Endothelial cell of umbilical vein (primary cell): Measurements from ENCODE around the gene CERK. TPM values are rescaled to one million over a fixed set of nuclear protein-coding genes. Genes with fewer than 3 reads are reported as not detected.

ENCODE experiments used
- BruUV-seq: library from RNA; stranded (reverse); fragments of 400-500 nt; replicated peaks from 2 replicates; lab custom pipeline; 2021; lab: Mats Ljungman, UMichigan
- CTCF ChIA-PET: fragments of 300-600, 350-600 bp; sonication (Branson Sonifier 250); formaldehyde crosslinking; loops from one replicate; lab custom pipeline; 2021; ENCODE audit warnings: antibody characterized with exemption, inconsistent platforms; lab: Charles Lee
- POLR2A ChIA-PET: fragments of 300-600, 350-600 bp; sonication (Branson Sonifier 250); formaldehyde crosslinking; loops from one replicate; lab custom pipeline; 2021; ENCODE audit warnings: antibody characterized with exemption, inconsistent platforms; lab: Charles Lee
- DNase-seq: peaks from one replicate; pipeline ENCODE4 v3.0.0-alpha.2; 2011; ENCODE audit warnings: low read depth, low spot score
- FAIRE-seq: peaks from 2 replicates; lab custom pipeline; 2011; peaks lifted over from hg19 to GRCh38; lab: Jason Lieb, UNC
- H2AFZ ChIP-seq: 2 replicates; pipeline ENCODE4 v1.6.0; 2012; ENCODE audit warnings: low read depth, low read length, control low read depth, inconsistent platforms
- H3K27ac ChIP-seq: 2 replicates; pipeline ENCODE4 v1.5.1; 2011; ENCODE audit warnings: low read depth, mild to moderate bottlenecking, control low read depth, low read length, moderate library complexity; ENCODE audit not compliant: insufficient read depth
- H3K27me3 ChIP-seq, 2 experiments: 2 replicates each; pipeline versions ENCODE4 v1.6.0 to v1.6.1; 2011; ENCODE audit warnings: low read length in 2 of 2, mixed read lengths in 1 of 2; ENCODE audit not compliant: control insufficient read depth in 2 of 2, insufficient read depth in 2 of 2
- H3K36me3 ChIP-seq, 2 experiments: 2 replicates in 1 of 2; 3 replicates in 1 of 2; pipeline ENCODE4 v1.5.1; 2011; ENCODE audit warnings: low read length in 2 of 2, mild to moderate bottlenecking in 1 of 2, moderate library complexity in 1 of 2; ENCODE audit not compliant: control insufficient read depth in 2 of 2, insufficient read depth in 2 of 2; ENCODE audit errors: extremely low read depth in 1 of 2
- H3K4me1 ChIP-seq: 3 replicates; pipeline ENCODE4 v1.5.1; 2011; ENCODE audit warnings: mild to moderate bottlenecking, low read length; ENCODE audit not compliant: control insufficient read depth, insufficient read depth; ENCODE audit errors: extremely low read depth
- H3K4me2 ChIP-seq: 2 replicates; pipeline ENCODE4 v1.6.1; 2011; ENCODE audit warnings: low read length, control low read depth, mixed read lengths; ENCODE audit not compliant: insufficient read depth
- H3K4me3 ChIP-seq, 3 experiments: fragments of 200-600 bp in 1 of 3; sonication (generic), shearing (Covaris generic) in 1 of 3; replicated peaks in 1 of 3; 2 replicates each; pipeline ENCODE4 v1.5.1; 2011 to 2016; ENCODE audit warnings: control low read depth in 3 of 3, low read length in 3 of 3, mild to moderate bottlenecking in 2 of 3, inconsistent platforms in 1 of 3, low read depth in 1 of 3, moderate library complexity in 1 of 3; ENCODE audit not compliant: insufficient read depth in 1 of 3
- H3K79me2 ChIP-seq: 2 replicates; pipeline ENCODE4 v1.6.0; 2012; ENCODE audit warnings: low read length, inconsistent platforms; ENCODE audit not compliant: control insufficient read depth, insufficient read depth
- H3K9ac ChIP-seq: replicated peaks from 2 replicates; pipeline ENCODE3; 2011; ENCODE audit warnings: low read length, control low read depth; ENCODE audit not compliant: insufficient read depth; ENCODE audit errors: extremely low read depth
- H3K9me1 ChIP-seq: replicated peaks from 3 replicates; pipeline ENCODE4 v1.6.0; 2011; ENCODE audit warnings: mild to moderate bottlenecking, low read length; ENCODE audit not compliant: control insufficient read depth, insufficient read depth; ENCODE audit errors: extremely low read depth
- H3K9me3 ChIP-seq: replicated peaks from 2 replicates; pipeline ENCODE4 v1.5.1; 2012; ENCODE audit warnings: low read length, inconsistent platforms; ENCODE audit not compliant: control insufficient read depth, insufficient read depth
- H4K20me1 ChIP-seq: replicated peaks from 2 replicates; pipeline ENCODE3; 2011; ENCODE audit warnings: mild to moderate bottlenecking, low read length; ENCODE audit not compliant: control insufficient read depth, insufficient read depth; ENCODE audit errors: extremely low read depth
- EZH2 ChIP-seq: IDR thresholded peaks from 2 replicates; pipeline ENCODE4 v1.6.1; 2012; ENCODE audit warnings: borderline replicate concordance, low read depth, mild to moderate bottlenecking, moderate library complexity, low read length, inconsistent platforms; ENCODE audit not compliant: severe bottlenecking
- FOS ChIP-seq: IDR thresholded peaks from 2 replicates; pipeline ENCODE4 v1.6.1; 2011; ENCODE audit warnings: mild to moderate bottlenecking, low read length, moderate library complexity, borderline replicate concordance; ENCODE audit not compliant: insufficient read depth
- GATA2 ChIP-seq: IDR thresholded peaks from 2 replicates; pipeline ENCODE4 v1.7.0; 2011; ENCODE audit warnings: low read depth, mild to moderate bottlenecking, moderate library complexity, mixed read lengths, low read length; ENCODE audit not compliant: insufficient read length, insufficient read depth
- JUN ChIP-seq: IDR thresholded peaks from 2 replicates; pipeline ENCODE4 v1.6.1; 2011; ENCODE audit warnings: borderline replicate concordance, low read depth; ENCODE audit not compliant: insufficient read length, insufficient read depth
- MYC ChIP-seq: IDR thresholded peaks from one replicate; pipeline ENCODE4 v1.6.1; 2011; ENCODE audit warnings: mild to moderate bottlenecking, low read depth, low read length
- POLR2A ChIP-seq: IDR thresholded peaks from 2 replicates; pipeline ENCODE4 v1.6.1; 2012; ENCODE audit warnings: low read depth, mild to moderate bottlenecking, control low read depth, low read length
- POLR2AphosphoS5 ChIP-seq: IDR thresholded peaks from 2 replicates; pipeline ENCODE4 v1.6.1; 2012; ENCODE audit warnings: low read depth, mild to moderate bottlenecking, control low read depth, low read length, moderate library complexity; ENCODE audit not compliant: insufficient read depth
- dilution Hi-C: fragments of 300-500 bp; cut with MboI; formaldehyde crosslinking; loops from one replicate; pipeline ENCODE4 v1.15.0; 2019; ENCODE audit warnings: low sequenced_read_pairs; ENCODE audit not compliant: extremely low pct_ligation_motif_present
- intact Hi-C: fragments of 100-400 bp; cut with micrococcal nuclease; formaldehyde crosslinking; loops from one replicate; pipeline ENCODE4 v1.10.0; 2022
- polyA plus RNA-seq, 4 experiments: library from polyadenylated mRNA; depleted of rRNA in 3 of 4; stranded (reverse) in 3 of 4; unstranded in 1 of 4; fragments of >200 nt; gene quantifications; 2 replicates each; pipeline versions ENCODE4 v1.2.1 to v1.2.3, GENCODE V29; 2011 to 2012; ENCODE audit warnings: missing spikeins in 1 of 4
- total RNA-seq: library from RNA; stranded (reverse); gene quantifications from 2 replicates; pipeline ENCODE4 v1.2.3, GENCODE V29; 2021
- TF ChIP-seq, protein P1 (sequence below): IDR thresholded peaks from 2 replicates; pipeline ENCODE4 v1.6.1; 2011; ENCODE audit not compliant: insufficient read depth, insufficient read length
- TF ChIP-seq, protein P2 (sequence below), 2 donors: IDR thresholded peaks; 1 replicate in 1 of 2; 2 replicates in 1 of 2; pipeline ENCODE4 v1.5.1; 2011; ENCODE audit warnings: low read length in 2 of 2, mild to moderate bottlenecking in 2 of 2, moderate library complexity in 2 of 2, control low read depth in 1 of 2, inconsistent platforms in 1 of 2, low read depth in 1 of 2; ENCODE audit not compliant: insufficient read depth in 1 of 2; ENCODE audit errors: extremely low read depth in 1 of 2

The CERK gene
- total and polyA plus RNA-seq, 2 donors (not counting 3 experiments of a cell fraction or from before 2014, with no cell fraction given) = 61.1 to 88.0 TPM

DNA sequence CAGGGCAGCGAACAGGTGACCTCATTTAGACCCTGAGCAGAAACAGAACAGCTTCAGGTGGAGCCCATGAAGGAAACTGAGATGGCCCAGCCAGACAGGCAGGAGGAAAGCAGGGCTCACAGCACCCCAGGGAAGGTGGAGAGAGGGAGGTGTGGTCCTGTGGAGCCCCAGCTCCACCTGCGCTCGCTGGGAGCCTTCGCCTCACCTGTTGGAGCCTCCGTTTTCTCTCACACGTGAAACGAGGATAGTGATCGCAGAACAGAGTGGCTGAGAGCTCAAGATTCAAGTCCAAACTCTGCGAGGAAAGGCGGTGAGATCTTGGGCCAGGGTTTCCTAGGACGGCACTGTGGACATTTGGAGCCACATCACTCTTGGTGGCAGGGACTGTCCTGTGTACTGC lies 8.6 kb upstream of the CERK start:
- no TSS peak for BruUV-seq
- POLR2A ChIA-PET = no interaction called here
- no peak for TF ChIP-seq FOS
- TF ChIP-seq GATA2 = no peak
- no peak for TF ChIP-seq EZH2
- Histone ChIP-seq H3K4me3 (no peak overlapping the region), H3K4me2 (no peak overlapping the region), H3K27me3 (no peaks in the 10 kb centered on the region), H3K4me1 (peaks cover 31% of the 10 kb centered on the region), H3K36me3 (no peaks in the 10 kb centered on the region), H3K9ac (no peak overlapping the region), H4K20me1 (no peaks in the 10 kb centered on the region), H3K9me1 (no peaks in the 10 kb centered on the region), H3K9me3 (no peaks in the 10 kb centered on the region), H3K27ac (no peak overlapping the region), H3K79me2 (no peaks in the 10 kb centered on the region), H2AFZ (no peak overlapping the region)
- FAIRE-seq (no peak), DNase-seq (no peak)
- dilution Hi-C loops (no loop called here), intact Hi-C loops (no loop called here)
- CTCF ChIA-PET = no interaction called here

DNA sequence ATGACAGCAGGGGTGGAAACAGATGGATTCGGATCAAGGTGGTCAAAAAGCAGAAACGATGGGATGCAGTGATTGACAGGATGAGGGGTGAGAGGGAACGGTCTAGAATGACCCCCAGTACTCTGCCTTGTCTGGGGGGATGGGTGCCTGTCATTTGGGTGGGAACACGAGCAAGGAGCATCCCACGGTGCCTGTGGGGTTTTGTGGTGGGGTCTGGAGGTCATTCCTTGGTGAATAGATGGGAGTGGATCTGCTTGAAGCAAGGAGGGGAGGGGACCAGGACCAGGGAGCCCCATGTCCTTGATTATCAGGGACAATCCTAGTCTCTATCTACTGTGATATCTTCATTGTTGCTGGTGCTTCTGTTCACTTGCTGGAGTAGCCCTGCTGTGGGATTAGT lies 8.1 kb upstream of the CERK start:
- TF ChIP-seq, protein P1, sequence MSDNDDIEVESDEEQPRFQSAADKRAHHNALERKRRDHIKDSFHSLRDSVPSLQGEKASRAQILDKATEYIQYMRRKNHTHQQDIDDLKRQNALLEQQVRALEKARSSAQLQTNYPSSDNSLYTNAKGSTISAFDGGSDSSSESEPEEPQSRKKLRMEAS = no peak
- TF ChIP-seq POLR2A = no peak
- no peak for TF ChIP-seq POLR2AphosphoS5
- TF ChIP-seq FOS = no peak
- no peak for TF ChIP-seq MYC
- TF ChIP-seq, protein P2, sequence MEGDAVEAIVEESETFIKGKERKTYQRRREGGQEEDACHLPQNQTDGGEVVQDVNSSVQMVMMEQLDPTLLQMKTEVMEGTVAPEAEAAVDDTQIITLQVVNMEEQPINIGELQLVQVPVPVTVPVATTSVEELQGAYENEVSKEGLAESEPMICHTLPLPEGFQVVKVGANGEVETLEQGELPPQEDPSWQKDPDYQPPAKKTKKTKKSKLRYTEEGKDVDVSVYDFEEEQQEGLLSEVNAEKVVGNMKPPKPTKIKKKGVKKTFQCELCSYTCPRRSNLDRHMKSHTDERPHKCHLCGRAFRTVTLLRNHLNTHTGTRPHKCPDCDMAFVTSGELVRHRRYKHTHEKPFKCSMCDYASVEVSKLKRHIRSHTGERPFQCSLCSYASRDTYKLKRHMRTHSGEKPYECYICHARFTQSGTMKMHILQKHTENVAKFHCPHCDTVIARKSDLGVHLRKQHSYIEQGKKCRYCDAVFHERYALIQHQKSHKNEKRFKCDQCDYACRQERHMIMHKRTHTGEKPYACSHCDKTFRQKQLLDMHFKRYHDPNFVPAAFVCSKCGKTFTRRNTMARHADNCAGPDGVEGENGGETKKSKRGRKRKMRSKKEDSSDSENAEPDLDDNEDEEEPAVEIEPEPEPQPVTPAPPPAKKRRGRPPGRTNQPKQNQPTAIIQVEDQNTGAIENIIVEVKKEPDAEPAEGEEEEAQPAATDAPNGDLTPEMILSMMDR (IDR thresholded peaks at IDR 0.05; ENCODE audit: extremely low read depth in 1 of 2, insufficient read depth in 1 of 2, low read depth in 1 of 2, low read length in 2 of 2) = no peak
- no peak for TF ChIP-seq JUN
- no peak for TF ChIP-seq EZH2
- TF ChIP-seq GATA2 = no peak
- H3K36me3 ChIP-seq = no peaks in the 10 kb centered on the region
- FAIRE-seq (no peak), DNase-seq (no peak)
- no peak overlapping the region for H3K4me2 ChIP-seq
- ChIA-PET POLR2A (no interaction called here), CTCF (no interaction called here)
- intact Hi-C loops = no loop called here
- dilution Hi-C loops = no loop called here
- H3K27me3 ChIP-seq = no peaks in the 10 kb centered on the region
- no peaks in the 10 kb centered on the region for H3K9me1 ChIP-seq
- H4K20me1 ChIP-seq = no peaks in the 10 kb centered on the region
- no peak overlapping the region for H3K4me3 ChIP-seq
- no peak overlapping the region for H2AFZ ChIP-seq
- BruUV-seq = no TSS peak
- H3K27ac ChIP-seq = no peak overlapping the region
- H3K9ac ChIP-seq = no peak overlapping the region
- H3K4me1 ChIP-seq = peaks cover 29% of the 10 kb centered on the region
- H3K79me2 ChIP-seq = no peaks in the 10 kb centered on the region
- no peaks in the 10 kb centered on the region for H3K9me3 ChIP-seq
